ENCODE measurements around the gene AHNAK2.
"Not testable (repeated sequence)": the region's sequence is repeated elsewhere in the genome, so short reads cannot be mapped to it uniquely, and the experiment has no call there.

Gene AHNAK2

GRCh38 chr14:104977681-104978653, at the start of gene AHNAK2:
AHNAK2 (minus strand) TSS chr14:104978374; CDS start chr14:104978237, 137 bp downstream.
- DNase-seq, result peak; percentile 73

- not testable (repeated sequence) for DNase-seq
Observed at GRCh38 chr14:105027718-105028117, 49.5 kb upstream of the AHNAK2 start.

GRCh38 chr14:105026802-105027563, 48.8 kb upstream of the AHNAK2 start:
- DNase-seq, result no peak

GRCh38 chr14:105026033-105026785, 48.0 kb upstream of the AHNAK2 start:
- no peak for DNase-seq

DNA sequence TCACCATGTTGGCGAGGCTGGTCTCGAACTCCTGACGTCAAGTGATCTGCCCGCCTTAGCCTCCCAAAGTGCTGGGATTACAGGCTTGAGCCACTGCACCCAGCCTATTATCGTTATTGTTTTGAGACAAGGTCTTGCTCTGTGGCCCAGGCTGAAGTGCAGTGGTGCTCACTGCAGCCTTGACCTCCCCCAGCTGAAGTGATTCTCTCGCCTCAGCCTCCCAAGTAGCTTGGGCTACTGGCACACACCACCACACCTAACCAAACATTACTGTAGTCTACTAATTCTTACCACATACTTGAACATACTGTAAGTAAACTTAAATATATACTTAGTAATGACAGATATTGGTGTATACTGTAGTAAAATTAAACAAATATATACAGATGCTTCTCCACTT, 47.3 kb upstream of the AHNAK2 start:
- no peak for DNase-seq

- DNase-seq, result no peak
Observed at GRCh38 chr14:105023791-105024480, 45.8 kb upstream of the AHNAK2 start.

- DNase-seq, result no peak
Observed at GRCh38 chr14:105023144-105023543, 45.0 kb upstream of the AHNAK2 start.

- DNase-seq, result no peak
Observed at GRCh38 chr14:105022276-105022670, 44.1 kb upstream of the AHNAK2 start.

- DNase-seq, result no peak
Observed at GRCh38 chr14:105021656-105022275, 43.6 kb upstream of the AHNAK2 start.

GRCh38 chr14:105020815-105021655, 42.9 kb upstream of the AHNAK2 start, which contains the start of gene CDCA4:
CDCA4 (minus strand) TSS chr14:105021083; CDS start chr14:105011929, 9,154 bp downstream.
- peak; percentile 99 for DNase-seq

DNA sequence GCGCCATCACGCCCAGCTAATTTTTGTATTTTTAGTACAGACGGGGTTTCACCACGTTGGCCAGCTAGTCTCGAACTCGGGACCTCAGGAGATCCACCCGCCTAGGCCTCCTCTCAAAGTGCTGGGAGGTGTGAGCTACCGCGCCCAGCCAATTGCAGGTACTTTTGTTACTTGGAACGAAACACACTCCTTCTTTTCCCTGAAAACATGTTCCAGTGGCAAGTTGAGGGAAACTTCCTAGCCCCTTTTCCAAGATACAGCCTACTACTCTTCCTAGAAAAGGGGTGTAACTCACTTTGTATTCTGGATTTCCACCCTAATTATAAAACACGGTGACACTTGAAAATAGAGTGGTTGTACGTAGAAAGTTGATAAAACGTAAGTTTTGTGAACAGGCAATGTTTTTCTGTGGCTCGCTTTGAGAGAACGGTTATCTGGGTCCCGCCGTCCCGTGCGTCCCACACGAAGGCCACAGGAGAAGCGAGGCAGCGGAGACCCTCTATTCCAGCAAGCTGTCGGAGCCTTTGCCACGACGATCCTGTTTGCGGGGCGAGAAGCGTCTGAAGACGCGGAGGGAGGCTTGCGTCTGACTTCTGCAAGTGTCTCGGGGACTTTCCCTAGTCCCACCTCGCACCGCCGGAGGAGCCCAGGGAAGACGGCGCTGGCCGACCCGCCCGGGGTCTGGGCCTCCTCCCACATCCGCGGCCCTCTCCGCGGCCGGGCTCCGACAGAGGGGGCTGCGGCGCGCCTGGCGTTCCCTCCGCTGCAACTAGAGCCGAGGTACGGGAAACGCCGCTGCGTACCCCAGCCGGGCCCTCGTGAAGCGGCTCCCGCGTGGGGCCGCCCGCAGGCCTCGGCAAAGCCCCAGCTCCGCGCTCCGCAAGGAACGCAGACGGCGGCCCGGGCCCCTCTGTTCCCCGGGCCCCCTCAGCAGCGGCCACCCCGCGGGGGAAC, 42.0 kb upstream of the AHNAK2 start:
- DNase-seq, result peak; percentile 86

- no peak for DNase-seq
Observed at GRCh38 chr14:105018414-105018813, 40.2 kb upstream of the AHNAK2 start.

DNA sequence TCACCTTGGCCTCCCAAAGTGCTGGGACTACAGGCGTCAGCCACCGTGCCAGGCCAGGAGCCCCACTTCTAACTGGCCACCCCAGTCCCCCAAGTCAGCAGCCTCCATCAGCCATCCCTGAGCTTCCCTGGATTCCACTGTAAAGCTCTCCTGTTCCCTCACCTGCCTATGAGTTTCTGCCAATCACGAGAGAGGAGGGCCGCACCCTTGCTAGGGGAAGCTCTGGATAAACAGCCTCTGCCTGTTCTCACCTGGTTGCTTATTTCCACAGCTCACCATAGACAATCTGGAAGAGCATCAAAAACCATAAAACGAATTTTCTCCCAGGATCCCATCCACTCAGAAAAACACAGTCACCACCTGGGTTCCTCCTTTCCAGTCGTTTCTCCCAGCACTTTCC, 37.7 kb upstream of the AHNAK2 start:
- no peak for DNase-seq

GRCh38 chr14:105015242-105015641, 37.1 kb upstream of the AHNAK2 start:
- no peak for DNase-seq

- no peak for DNase-seq
Observed at GRCh38 chr14:105014631-105015030, 36.5 kb upstream of the AHNAK2 start.

- no peak for DNase-seq
Observed at GRCh38 chr14:105014032-105014431, 35.9 kb upstream of the AHNAK2 start.

DNA sequence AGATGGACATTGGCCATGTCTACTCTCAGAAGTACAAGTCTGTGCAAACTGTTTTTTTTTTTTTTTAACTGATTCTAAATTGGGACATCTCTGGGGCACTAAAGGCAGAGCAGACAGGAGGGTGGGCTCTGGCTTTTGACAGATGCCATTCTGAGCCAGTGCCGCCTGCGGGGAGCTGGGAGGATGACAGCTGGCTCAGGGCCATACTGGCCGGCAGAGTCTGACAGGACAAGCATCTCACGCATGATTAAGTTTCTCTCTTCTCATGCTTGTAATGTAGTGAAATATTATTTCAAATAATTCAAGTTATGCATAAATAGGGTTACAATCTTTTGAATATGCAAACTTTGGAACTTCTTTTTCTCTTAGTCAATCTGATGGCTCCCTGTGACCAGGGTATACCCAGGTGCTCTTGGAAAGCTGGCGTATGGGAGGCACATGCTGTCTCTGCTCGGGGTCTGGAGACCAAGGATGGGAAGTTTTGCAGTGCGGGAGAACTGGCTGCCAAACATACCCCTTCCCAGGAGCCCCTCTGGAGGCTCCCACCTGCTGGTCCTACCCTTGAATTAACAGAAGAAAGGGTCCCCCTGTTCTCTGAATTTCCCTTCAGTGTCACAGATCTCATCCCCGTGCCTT, 35.1 kb upstream of the AHNAK2 start:
- no peak for DNase-seq

GRCh38 chr14:105012171-105012985, 34.2 kb upstream of the AHNAK2 start:
- no peak for DNase-seq
